Esophagus (tissue), 2 donors: ENCODE data around the gene LGR6. TPM values are rescaled to one million over a fixed set of nuclear protein-coding genes. Genes with fewer than 3 reads are reported as not detected.
A peak's percentile ranks its signal among the peaks of the same experiment; 100 is the strongest.

Experiments
- H3K27ac ChIP-seq, 2 donors: one replicate each; pipeline ENCODE4 v1.5.1; 2013; ENCODE audit warnings: low read depth in 2 of 2, mild to moderate bottlenecking in 2 of 2, inconsistent platforms in 1 of 2, low read length in 1 of 2, moderate library complexity in 1 of 2
- H3K27me3 ChIP-seq, 2 donors: one replicate each; pipeline ENCODE4 v1.6.1; 2013; ENCODE audit warnings: low read length in 2 of 2, control low read depth in 1 of 2, mild to moderate bottlenecking in 1 of 2; ENCODE audit not compliant: insufficient read depth in 2 of 2, control insufficient read depth in 1 of 2
- H3K36me3 ChIP-seq, 2 donors: one replicate each; pipeline ENCODE4 v1.6.1; 2013; ENCODE audit warnings: low read length in 1 of 2; ENCODE audit not compliant: control insufficient read depth in 2 of 2, insufficient read depth in 2 of 2
- H3K4me1 ChIP-seq, 2 donors: one replicate each; pipeline ENCODE4 v1.6.1; 2013; ENCODE audit warnings: low read length in 1 of 2; ENCODE audit not compliant: control insufficient read depth in 2 of 2, insufficient read depth in 2 of 2
- H3K4me3 ChIP-seq, 2 donors: one replicate each; pipeline ENCODE4 v1.5.1; 2013; ENCODE audit warnings: low read length in 2 of 2, mild to moderate bottlenecking in 2 of 2, low read depth in 1 of 2, moderate library complexity in 1 of 2
- H3K9me3 ChIP-seq, 2 donors: one replicate each; pipeline ENCODE4 v1.6.1; 2013; ENCODE audit warnings: mild to moderate bottlenecking in 2 of 2, low read depth in 1 of 2, low read length in 1 of 2, moderate library complexity in 1 of 2; ENCODE audit not compliant: control insufficient read depth in 2 of 2, insufficient read depth in 1 of 2
- WGBS, 2 donors: extraction: QIAGEN DNeasy Blood & Tissue Kit; methylation state at CpG; one replicate each; pipeline ENCODE4 v1.1.7; 2013; 5-methylcytosine and 5-hydroxymethylcytosine counted together
- polyA plus RNA-seq, 2 donors: library from polyadenylated mRNA; stranded (reverse); fragments of 200-250 nt; gene quantifications; one replicate each; pipeline ENCODE4 v1.2.3, GENCODE V29; 2013
- donor health status: healthy with polysubstance abuse.
- donor health status: Bipolar disorder and iron deficiency.

The LGR6 gene
- polyA plus RNA-seq, 2 donors, result 4.2 to 6.3 TPM

GRCh38 chr1:202216691-202217090 is 23.1 kb downstream of the LGR6 start:
- 52 to 62% methylated on average over 4 of the region's 4 CpGs for WGBS, 2 donors
- Histone ChIP-seq H3K4me1 (peaks cover 0 to 4% of the 10 kb centered on the region in 2 donors), H3K9me3 (no peaks in the 10 kb centered on the region), H3K36me3 (no peaks in the 10 kb centered on the region), H3K27me3 (peaks cover 2 to 4% of the 10 kb centered on the region in 2 donors), H3K27ac (no peak overlapping the region), H3K4me3 (no peak overlapping the region)

DNA sequence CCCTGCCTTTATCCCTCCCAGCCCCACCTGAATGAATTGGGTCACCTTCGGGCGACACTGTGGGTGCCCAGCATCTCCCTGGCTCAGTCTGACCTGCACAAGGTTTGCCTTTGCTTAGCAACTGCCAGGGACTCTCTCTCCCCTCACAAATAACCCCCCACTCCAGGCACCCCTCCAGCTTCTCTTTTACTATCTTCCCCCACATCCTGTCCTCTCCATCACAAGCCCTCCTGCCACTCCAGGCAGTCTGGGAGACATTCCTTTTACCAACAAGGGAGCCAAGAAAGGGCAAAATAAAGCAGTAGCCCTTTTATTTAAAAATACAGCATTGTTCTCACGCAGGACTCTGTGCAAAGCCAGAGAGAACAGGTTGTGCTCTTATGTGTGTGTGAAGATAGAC is 23.9 kb downstream of the LGR6 start:
- no peak overlapping the region for H3K27ac ChIP-seq
- H3K27me3 ChIP-seq, result peaks cover 2 to 4% of the 10 kb centered on the region in 2 donors
- WGBS, 2 donors, result 67 to 74% methylated on average over 3 of the region's 3 CpGs
- H3K4me3 ChIP-seq, result no peak overlapping the region
- H3K9me3 ChIP-seq, result no peaks in the 10 kb centered on the region
- no peaks in the 10 kb centered on the region for H3K36me3 ChIP-seq
- peaks cover 0 to 2% of the 10 kb centered on the region in 2 donors for H3K4me1 ChIP-seq

- Histone ChIP-seq H3K27ac (no peak overlapping the region), H3K4me3 (no peak overlapping the region), H3K9me3 (no peaks in the 10 kb centered on the region), H3K27me3 (peaks cover 2 to 4% of the 10 kb centered on the region in 2 donors), H3K36me3 (no peaks in the 10 kb centered on the region), H3K4me1 (peaks cover 0 to 2% of the 10 kb centered on the region in 2 donors)
- WGBS, 2 donors, result 92 to 100% methylated on average over 1 of the region's 1 CpG
Measured at GRCh38 chr1:202217951-202218350, 24.4 kb downstream of the LGR6 start.

- no peak overlapping the region for H3K27ac ChIP-seq
- H3K27me3 ChIP-seq, result peaks cover 2 to 4% of the 10 kb centered on the region in 2 donors
- 82 to 88% methylated on average over 2 of the region's 2 CpGs for WGBS, 2 donors
Measured at GRCh38 chr1:202220733-202221132, 27.1 kb downstream of the LGR6 start.

DNA sequence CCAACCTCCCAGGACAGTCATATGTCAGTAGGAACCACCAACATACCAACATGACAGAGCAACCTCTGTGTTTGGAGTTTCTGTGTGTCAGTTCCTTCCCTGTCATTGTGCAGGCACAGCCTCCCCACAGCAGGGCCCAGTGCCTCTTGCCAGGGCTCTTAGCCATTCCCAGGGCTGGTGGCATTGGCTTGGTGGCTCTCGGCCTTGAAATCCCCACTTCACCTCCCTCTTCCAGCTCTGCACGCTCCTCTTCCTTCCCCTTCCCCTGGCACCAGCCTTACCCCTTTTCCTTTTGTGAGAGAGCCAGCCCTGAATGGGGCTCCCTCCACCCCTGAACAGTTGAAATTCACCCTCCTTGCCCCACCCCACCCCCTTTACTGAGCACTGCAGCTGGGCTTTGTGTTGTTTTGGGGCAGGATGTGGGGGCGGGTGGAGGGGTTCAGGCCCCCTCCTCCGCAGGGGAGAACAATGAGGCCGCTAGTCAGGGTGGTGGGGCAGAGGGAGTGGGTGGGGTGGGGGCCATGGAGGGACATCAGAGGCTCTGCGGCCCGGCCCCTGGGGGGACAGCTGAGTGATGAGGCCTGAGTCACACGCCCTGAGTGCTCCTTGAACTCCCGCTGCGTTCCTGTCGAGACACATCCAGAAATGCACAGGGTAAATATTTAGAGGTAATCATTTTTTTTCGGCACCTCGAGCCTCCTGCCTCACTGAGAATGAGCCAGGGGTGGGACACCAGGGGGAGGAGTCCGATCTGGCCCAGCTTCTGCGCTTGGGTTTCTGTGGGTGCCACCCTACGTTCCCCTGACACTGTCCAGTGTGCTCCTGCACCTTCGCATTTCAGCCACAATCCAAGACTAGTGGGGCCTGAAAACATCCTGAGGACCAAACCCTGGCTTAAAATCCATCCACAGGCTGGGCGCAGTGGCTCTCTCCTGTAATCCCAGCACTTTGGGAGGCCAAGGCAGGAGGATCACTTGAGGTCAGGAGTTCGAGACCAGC is 28.6 kb downstream of the LGR6 start:
- H3K9me3 ChIP-seq, result no peaks in the 10 kb centered on the region
- WGBS, 2 donors, result 42 to 50% methylated on average over 19 of the region's 19 CpGs
- no peaks in the 10 kb centered on the region for H3K36me3 ChIP-seq
- peaks cover 0 to 2% of the 10 kb centered on the region in 2 donors for H3K4me1 ChIP-seq
- H3K27ac ChIP-seq, result peak overlapping the region in 1 of 2 donors; percentile 9
- H3K4me3 ChIP-seq, result no peak overlapping the region
- peaks cover 2 to 4% of the 10 kb centered on the region in 2 donors for H3K27me3 ChIP-seq

More at GRCh38 chr1:202220733-202221132, 27.1 kb downstream of the LGR6 start:
- no peaks in the 10 kb centered on the region for H3K9me3 ChIP-seq
- peaks cover 0 to 2% of the 10 kb centered on the region in 2 donors for H3K4me1 ChIP-seq
- no peak overlapping the region for H3K4me3 ChIP-seq
- H3K36me3 ChIP-seq, result no peaks in the 10 kb centered on the region

DNA sequence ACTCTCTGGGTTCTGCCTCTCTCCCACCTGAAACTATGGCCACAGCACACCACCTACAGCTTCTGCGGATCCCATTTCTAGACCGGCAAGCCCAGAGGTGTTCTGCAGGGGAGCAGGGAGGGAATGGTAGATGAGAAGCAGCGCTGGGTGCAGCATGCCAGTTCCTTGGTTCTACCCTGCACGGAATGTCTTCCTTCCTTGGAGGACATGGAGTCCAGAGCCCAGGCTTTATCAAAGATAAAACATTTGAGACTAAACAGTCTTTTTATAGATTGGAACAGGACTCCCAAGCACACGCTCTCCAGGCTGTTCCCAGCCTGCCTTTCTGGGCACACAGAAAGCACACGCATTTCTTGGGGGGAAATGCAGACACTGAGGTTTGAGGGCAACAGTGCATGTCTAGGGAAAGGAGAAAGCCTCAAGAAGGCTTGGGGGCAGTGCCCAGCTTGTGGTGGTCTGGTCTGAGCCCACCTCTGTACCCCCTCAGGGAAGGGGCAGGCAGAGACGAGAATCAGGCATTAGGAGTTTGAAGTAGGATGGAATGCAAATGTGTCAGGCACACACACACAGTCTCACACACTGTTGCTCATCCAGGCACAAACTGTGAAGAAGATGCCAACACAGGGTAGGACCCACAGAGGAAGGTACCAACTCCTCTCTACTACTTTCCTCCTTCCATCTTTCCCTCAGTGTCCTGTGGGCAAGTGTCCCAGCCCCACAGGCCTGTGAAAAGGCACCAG is 29.7 kb downstream of the LGR6 start:
- peaks cover 2 to 3% of the 10 kb centered on the region in 2 donors for H3K27me3 ChIP-seq
- H3K9me3 ChIP-seq, result no peaks in the 10 kb centered on the region
- 64 to 72% methylated on average over 7 of the region's 7 CpGs for WGBS, 2 donors
- H3K4me3 ChIP-seq, result no peak overlapping the region
- H3K4me1 ChIP-seq, result peaks cover 0 to 2% of the 10 kb centered on the region in 2 donors
- no peak overlapping the region for H3K27ac ChIP-seq
- H3K36me3 ChIP-seq, result no peaks in the 10 kb centered on the region

DNA sequence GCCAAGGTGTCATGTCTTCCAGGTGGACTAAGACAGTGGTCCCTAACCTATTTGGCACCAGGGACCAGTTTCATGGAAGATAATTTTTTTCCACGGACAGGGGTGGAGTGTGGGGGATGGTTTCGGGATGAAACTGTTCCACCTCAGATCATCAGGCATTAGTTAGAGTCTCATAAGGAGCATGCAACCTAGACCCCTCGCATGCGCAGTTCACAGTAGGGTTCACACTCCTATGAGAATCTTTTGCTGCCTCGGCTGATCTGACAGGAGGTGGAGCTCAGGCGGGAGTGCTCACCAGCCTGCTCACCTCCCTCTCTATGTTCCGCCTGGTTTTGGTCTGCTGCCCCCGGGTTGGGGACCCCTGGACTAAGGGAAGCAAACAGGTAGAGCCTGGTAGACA is 30.9 kb downstream of the LGR6 start:
- no peaks in the 10 kb centered on the region for H3K9me3 ChIP-seq
- H3K4me1 ChIP-seq, result peaks cover 0 to 5% of the 10 kb centered on the region in 2 donors
- H3K36me3 ChIP-seq, result no peaks in the 10 kb centered on the region
- no peak overlapping the region for H3K27ac ChIP-seq
- H3K27me3 ChIP-seq, result no peaks in the 10 kb centered on the region
- 86 to 89% methylated on average over 8 of the region's 8 CpGs for WGBS, 2 donors
- H3K4me3 ChIP-seq, result no peak overlapping the region

DNA sequence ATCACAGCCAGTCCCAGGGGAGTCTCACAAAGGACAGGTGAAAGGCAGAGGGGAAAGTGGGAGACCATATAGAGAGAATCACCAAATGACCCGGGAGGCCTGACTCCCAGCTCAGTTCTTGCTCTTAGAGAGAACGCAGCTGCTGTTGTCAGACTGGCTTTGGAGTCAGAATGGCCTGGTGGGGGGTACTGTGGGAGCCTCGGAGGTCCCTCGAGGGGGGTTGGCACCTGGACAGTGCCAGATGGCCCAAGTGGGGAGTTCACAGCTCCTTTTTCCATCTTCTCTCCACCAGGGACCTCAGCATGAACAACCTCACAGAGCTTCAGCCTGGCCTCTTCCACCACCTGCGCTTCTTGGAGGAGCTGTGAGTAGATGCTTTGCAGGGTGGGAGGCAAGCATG is 31.5 kb downstream of the LGR6 start:
- no peak overlapping the region for H3K4me3 ChIP-seq
- 72 to 75% methylated on average over 5 of the region's 5 CpGs for whole genome bisulfite sequencing, 2 donors
- H3K9me3 ChIP-seq, result no peaks in the 10 kb centered on the region
- no peaks in the 10 kb centered on the region for H3K36me3 ChIP-seq
- no peaks in the 10 kb centered on the region for H3K27me3 ChIP-seq
- no peak overlapping the region for H3K27ac ChIP-seq
- H3K4me1 ChIP-seq, result peaks cover 0 to 5% of the 10 kb centered on the region in 2 donors

DNA sequence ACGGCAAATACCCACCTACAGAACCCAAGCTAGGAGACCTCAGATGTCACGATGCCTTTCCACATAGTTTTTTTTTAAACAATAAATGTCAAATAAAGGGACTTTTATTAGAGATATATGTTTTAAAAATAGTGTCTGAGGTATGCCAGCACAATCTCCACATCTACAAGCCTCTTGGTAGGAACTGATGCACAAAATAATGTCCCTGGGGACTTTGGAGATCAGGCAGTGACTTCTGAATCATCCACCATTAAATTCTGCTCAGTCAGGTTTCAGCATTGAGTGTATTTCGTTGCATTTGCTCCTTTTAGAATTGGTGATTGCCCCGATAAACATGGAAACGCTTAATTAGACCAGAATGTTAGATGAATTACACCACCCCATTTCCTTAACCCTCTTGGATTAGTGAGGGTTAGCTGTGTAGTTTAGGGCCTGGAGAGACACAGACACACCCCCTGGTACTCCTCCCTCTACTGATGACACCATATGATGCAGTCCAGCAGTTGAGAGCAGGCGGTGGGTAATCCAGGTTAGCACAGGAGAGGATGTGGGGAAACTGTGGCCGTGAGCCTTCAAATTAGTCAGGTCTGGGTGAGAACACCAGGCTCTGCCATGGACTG is 33.6 kb downstream of the LGR6 start:
- Histone ChIP-seq H3K4me1 (peaks cover 0 to 5% of the 10 kb centered on the region in 2 donors), H3K27ac (no peak overlapping the region), H3K27me3 (no peaks in the 10 kb centered on the region), H3K9me3 (no peaks in the 10 kb centered on the region), H3K36me3 (no peaks in the 10 kb centered on the region), H3K4me3 (no peak overlapping the region)
- 78 to 81% methylated on average over 7 of the region's 7 CpGs for WGBS, 2 donors
